Brain microvascular endothelial cell (primary cell): ENCODE data around the gene TNS4.

Source experiments
- DNase-seq: peaks from one replicate; pipeline ENCODE4 v3.0.0-alpha.2; 2020
- H3K27ac ChIP-seq: fragments of 250-450 bp; sonication (Bioruptor Pico); 2 replicates; pipeline ENCODE4 v1.5.1; 2020; ENCODE audit warnings: mild to moderate bottlenecking, moderate library complexity
- H3K27me3 ChIP-seq: fragments of 250-450 bp; sonication (Bioruptor Pico); replicated peaks from 2 replicates; pipeline ENCODE4 v1.5.1; 2020; ENCODE audit warnings: mild to moderate bottlenecking
- H3K36me3 ChIP-seq: fragments of 250-450 bp; sonication (Bioruptor Pico); replicated peaks from 2 replicates; pipeline ENCODE4 v1.5.1; 2020; ENCODE audit warnings: mild to moderate bottlenecking
- H3K4me3 ChIP-seq: 2 replicates; pipeline ENCODE4 v1.5.1; 2011; ENCODE audit warnings: low read depth, mild to moderate bottlenecking, control low read depth, low read length, moderate library complexity
- in situ Hi-C: cut with HindIII; loops from 2 replicates; pipeline ENCODE4 v1.10.0; 2017; ENCODE audit warnings: low sequenced_read_pairs, low pct_ligation_motif_present
- TF ChIP-seq, protein P1 (sequence below): IDR thresholded peaks from 2 replicates; pipeline ENCODE4 v1.5.1; 2011; ENCODE audit warnings: low read depth, mild to moderate bottlenecking, moderate library complexity, low read length, control low read depth, inconsistent platforms; ENCODE audit errors: missing control alignments

TNS4 gene

DNA sequence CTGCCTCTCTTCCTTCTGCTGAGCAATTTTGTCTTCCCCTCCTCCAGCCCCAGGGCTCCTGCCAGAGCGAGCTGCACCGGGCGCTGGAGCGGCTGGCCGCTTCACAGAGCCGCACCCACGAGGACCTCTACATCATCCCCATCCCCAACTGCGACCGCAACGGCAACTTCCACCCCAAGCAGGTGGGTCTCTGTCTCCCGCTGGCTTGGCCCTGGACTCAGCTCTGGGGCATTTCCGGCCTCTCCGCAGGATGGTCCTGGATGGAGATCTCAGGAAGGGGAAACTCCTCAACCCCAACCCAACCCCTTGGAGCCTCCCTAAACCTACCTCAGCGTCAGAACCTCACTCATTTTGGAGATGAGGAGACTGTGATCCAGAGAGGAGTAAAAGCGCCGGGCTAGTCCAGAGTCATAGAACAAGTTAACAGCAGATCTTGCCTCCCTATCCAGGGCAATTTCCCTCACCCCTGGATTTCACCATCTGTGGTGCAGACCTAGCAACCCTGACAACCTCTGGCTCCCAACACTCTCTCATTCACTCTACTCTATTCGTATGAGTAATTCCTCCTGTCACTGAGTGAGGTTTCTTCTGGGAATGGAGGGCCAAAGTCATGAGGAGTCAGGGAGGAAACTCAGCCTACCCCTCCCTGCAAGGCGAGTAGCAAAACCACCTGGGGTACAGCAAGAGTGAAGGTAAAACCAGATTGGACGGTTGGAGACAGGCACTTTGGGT, 47.4 kb downstream of the TNS4 start:
- TF ChIP-seq, protein P1, sequence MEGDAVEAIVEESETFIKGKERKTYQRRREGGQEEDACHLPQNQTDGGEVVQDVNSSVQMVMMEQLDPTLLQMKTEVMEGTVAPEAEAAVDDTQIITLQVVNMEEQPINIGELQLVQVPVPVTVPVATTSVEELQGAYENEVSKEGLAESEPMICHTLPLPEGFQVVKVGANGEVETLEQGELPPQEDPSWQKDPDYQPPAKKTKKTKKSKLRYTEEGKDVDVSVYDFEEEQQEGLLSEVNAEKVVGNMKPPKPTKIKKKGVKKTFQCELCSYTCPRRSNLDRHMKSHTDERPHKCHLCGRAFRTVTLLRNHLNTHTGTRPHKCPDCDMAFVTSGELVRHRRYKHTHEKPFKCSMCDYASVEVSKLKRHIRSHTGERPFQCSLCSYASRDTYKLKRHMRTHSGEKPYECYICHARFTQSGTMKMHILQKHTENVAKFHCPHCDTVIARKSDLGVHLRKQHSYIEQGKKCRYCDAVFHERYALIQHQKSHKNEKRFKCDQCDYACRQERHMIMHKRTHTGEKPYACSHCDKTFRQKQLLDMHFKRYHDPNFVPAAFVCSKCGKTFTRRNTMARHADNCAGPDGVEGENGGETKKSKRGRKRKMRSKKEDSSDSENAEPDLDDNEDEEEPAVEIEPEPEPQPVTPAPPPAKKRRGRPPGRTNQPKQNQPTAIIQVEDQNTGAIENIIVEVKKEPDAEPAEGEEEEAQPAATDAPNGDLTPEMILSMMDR = no peak
- in situ Hi-C loops = no loop called here
- no peak overlapping the region for H3K27ac ChIP-seq

DNA sequence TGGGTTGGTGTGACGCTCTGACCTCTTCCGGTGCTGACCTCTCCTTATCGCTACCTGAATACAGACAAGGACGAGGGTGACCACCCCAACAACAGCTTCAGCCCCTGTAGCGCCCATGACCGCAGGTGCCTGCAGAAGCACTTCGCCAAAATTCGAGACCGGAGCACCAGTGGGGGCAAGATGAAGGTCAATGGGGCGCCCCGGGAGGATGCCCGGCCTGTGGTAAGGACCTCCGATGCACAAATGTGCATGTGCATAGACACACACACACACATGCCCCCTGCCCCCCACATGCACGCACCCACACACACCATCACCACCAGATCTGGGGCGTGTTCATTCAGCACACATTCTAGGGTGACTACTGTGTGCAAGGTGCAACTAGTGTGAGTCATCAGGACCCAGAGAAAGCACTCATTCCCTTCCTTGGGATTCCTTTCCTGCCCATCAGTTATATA, 48.5 kb downstream of the TNS4 start:
- TF ChIP-seq, protein P1 = no peak
- in situ Hi-C loops = no loop called here
- Histone ChIP-seq H3K4me3 (no peak overlapping the region), H3K36me3 (peaks cover 88% of the 10 kb centered on the region), H3K27me3 (no peaks in the 10 kb centered on the region), H3K27ac (peak overlapping the region; percentile 60)
- no peak for DNase-seq

More for the DNA sequence above, 47.4 kb downstream of the TNS4 start:
- Histone ChIP-seq H3K27me3 (no peaks in the 10 kb centered on the region), H3K36me3 (peaks cover 88% of the 10 kb centered on the region), H3K4me3 (no peak overlapping the region)
- no peak for DNase-seq

DNA sequence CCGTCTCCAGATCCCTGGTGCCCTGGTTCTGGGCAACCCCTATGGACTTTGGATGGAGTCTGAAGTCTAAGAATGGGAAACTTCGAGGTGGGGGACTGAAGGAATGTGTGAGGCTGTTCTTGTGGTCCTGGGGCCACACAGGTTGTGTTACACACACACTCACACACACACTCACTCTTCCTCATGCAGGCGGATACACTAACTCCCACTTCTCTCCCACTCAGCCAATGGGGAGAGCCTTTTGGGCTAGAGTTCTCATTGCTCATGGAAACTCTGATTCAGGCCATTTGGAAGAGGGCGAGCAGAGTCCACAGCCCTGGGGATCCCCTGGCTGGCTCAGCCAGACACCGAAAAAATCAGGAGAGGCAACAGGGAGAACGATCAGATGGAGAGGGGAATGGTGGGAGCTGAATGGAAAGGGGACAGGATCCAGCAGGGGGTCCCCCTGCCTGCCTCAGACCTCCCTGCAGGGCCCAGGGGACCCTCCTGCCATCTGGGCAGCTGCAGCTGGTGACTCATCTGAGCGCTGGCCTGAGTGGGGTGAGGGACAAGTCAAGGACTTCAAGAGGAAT, 49.1 kb downstream of the TNS4 start:
- no peak overlapping the region for H3K4me3 ChIP-seq
- H3K27me3 ChIP-seq = no peaks in the 10 kb centered on the region
- in situ Hi-C loops = no loop called here
- TF ChIP-seq, protein P1 = peak; percentile 5
- H3K27ac ChIP-seq = peak overlapping the region; percentile 60
- DNase-seq = peak; percentile 79
- H3K36me3 ChIP-seq = peaks cover 87% of the 10 kb centered on the region

DNA sequence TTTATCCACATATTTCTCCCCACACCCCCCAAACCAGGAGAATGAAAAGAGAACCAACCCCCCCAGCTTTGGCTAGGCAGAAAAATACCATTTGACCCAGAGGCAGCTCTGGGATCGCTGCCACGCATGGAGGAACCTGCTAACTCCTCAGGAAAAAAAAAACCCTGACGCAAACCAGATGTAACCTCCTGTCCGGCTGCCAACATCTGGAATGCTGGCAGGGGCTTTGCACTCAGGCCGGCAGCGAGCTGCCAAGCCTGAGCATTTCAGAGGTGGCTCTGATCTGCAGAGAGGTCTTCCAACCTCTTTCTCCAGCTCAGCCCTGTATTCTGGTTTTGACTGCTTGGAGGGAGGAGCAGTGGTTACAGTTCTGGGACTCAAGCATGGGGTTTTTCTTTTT, 50.0 kb downstream of the TNS4 start:
- in situ Hi-C loops = no loop called here
- H3K4me3 ChIP-seq = no peak overlapping the region

DNA sequence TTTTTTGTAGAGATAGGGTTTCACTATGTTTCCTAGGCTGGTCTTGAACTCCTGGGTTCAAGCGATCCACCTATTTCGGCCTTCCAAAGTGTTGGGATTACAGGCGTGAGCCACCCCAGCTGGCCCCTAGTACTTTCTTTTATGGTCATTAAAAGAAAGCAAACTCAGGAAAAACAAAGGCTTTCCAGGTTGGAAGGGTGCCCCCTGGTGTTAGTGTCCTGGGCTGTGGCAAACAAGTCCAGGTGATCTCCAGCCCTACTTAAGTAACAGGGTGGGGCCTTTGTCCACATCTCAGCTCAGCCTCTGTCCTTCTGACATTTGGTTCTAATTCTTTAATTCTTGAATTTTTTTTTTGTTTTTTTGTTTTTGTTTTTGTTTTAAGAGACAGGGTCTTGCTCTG, 51.2 kb downstream of the TNS4 start:
- Histone ChIP-seq H3K36me3 (peaks cover 82% of the 10 kb centered on the region), H3K27me3 (no peaks in the 10 kb centered on the region), H3K27ac (no peak overlapping the region), H3K4me3 (no peak overlapping the region)
- TF ChIP-seq, protein P1 = peak; percentile 76
- in situ Hi-C loops = no loop called here
- DNase-seq = no peak

More for the DNA sequence above, 50.0 kb downstream of the TNS4 start:
- H3K36me3 ChIP-seq = peaks cover 87% of the 10 kb centered on the region
- TF ChIP-seq, protein P1 = no peak
- H3K27me3 ChIP-seq = no peaks in the 10 kb centered on the region
- peak overlapping the region; percentile 60 for H3K27ac ChIP-seq
- DNase-seq = no peak
